CD14-positive monocyte (primary cell): ENCODE results near the gene ANKRD40CL. TPM values are rescaled to one million over a fixed set of nuclear protein-coding genes. Genes with fewer than 3 reads are reported as not detected.

Experiments used
- DNase-seq, 3 donors: peaks; one replicate each; pipeline ENCODE4 v3.0.0-alpha.2; 2011 to 2022
- H2AFZ ChIP-seq: 2 replicates; pipeline ENCODE4 v1.6.0; 2012; ENCODE audit warnings: mild to moderate bottlenecking, low read depth, low read length, inconsistent platforms; ENCODE audit not compliant: insufficient read depth, poor library complexity, severe bottlenecking
- H3K27ac ChIP-seq, 2 donors: 1 replicate in 1 of 2; 2 replicates in 1 of 2; pipeline ENCODE4 v1.5.1; 2012 to 2013; ENCODE audit warnings: low read length in 2 of 2, control low read depth in 1 of 2, inconsistent platforms in 1 of 2, low read depth in 1 of 2, mild to moderate bottlenecking in 1 of 2
- H3K27me3 ChIP-seq, 2 donors: one replicate each; pipeline versions ENCODE4 v1.6.0 to v1.6.1; 2011 to 2013; ENCODE audit warnings: low read length in 2 of 2; ENCODE audit not compliant: control insufficient read depth in 2 of 2, insufficient read depth in 2 of 2
- H3K36me3 ChIP-seq, 2 donors: replicated peaks in 1 of 2; 1 replicate in 1 of 2; 2 replicates in 1 of 2; pipeline versions ENCODE4 v1.5.1 to v1.6.1; 2012 to 2013; ENCODE audit warnings: low read length in 2 of 2, control low read depth in 1 of 2, inconsistent platforms in 1 of 2, mild to moderate bottlenecking in 1 of 2; ENCODE audit not compliant: insufficient read depth in 2 of 2, control insufficient read depth in 1 of 2
- H3K4me1 ChIP-seq, 2 donors: 1 replicate in 1 of 2; 2 replicates in 1 of 2; pipeline versions ENCODE4 v1.5.1 to v1.6.1; 2012 to 2013; ENCODE audit warnings: low read length in 2 of 2, control low read depth in 1 of 2, inconsistent platforms in 1 of 2, mild to moderate bottlenecking in 1 of 2, moderate library complexity in 1 of 2; ENCODE audit not compliant: insufficient read depth in 2 of 2, control insufficient read depth in 1 of 2
- H3K4me2 ChIP-seq: replicated peaks from 2 replicates; pipeline ENCODE3; 2012; ENCODE audit warnings: low read length, moderate library complexity, mild to moderate bottlenecking; ENCODE audit not compliant: poor library complexity, severe bottlenecking; ENCODE audit errors: extremely low read depth
- H3K4me3 ChIP-seq, 3 experiments: fragments of 200-600 bp in 1 of 3; sonication (generic) in 1 of 3; replicated peaks in 1 of 3; 1 replicate in 2 of 3; 2 replicates in 1 of 3; pipeline ENCODE4 v1.5.1; 2011 to 2013; ENCODE audit warnings: low read length in 3 of 3, mild to moderate bottlenecking in 3 of 3, control low read depth in 2 of 3, low read depth in 2 of 3, inconsistent platforms in 1 of 3, moderate library complexity in 1 of 3
- H3K79me2 ChIP-seq: 2 replicates; pipeline ENCODE4 v1.6.0; 2012; ENCODE audit warnings: mild to moderate bottlenecking, control low read depth, inconsistent platforms, low read length, moderate library complexity; ENCODE audit not compliant: insufficient read depth
- H3K9ac ChIP-seq: 2 replicates; pipeline ENCODE4 v1.6.0; 2017; ENCODE audit warnings: low read length, mild to moderate bottlenecking; ENCODE audit not compliant: insufficient read depth, poor library complexity, severe bottlenecking
- H3K9me3 ChIP-seq, 2 donors: replicated peaks in 1 of 2; 1 replicate in 1 of 2; 2 replicates in 1 of 2; pipeline versions ENCODE4 v1.5.1 to v1.6.1; 2012 to 2013; ENCODE audit warnings: low read length in 2 of 2, control low read depth in 1 of 2; ENCODE audit not compliant: control insufficient read depth in 1 of 2, insufficient read depth in 1 of 2
- H4K20me1 ChIP-seq: 2 replicates; pipeline ENCODE4 v1.6.0; 2012; ENCODE audit warnings: mild to moderate bottlenecking, low read length, control low read depth, moderate library complexity; ENCODE audit not compliant: insufficient read depth
- H3K27ac Mint-ChIP-seq, 7 donors: one replicate each; pipeline ENCODE4 v1.8.0; 2020; ENCODE audit warnings: mild to moderate bottlenecking in 7 of 7, mixed read lengths in 7 of 7, moderate library complexity in 6 of 7, inconsistent platforms in 2 of 7
- H3K27me3 Mint-ChIP-seq, 3 donors: one replicate each; pipeline ENCODE4 v1.8.0; 2021 to 2022; ENCODE audit warnings: low read depth in 3 of 3, mild to moderate bottlenecking in 3 of 3, mixed read lengths in 3 of 3, moderate library complexity in 3 of 3, inconsistent platforms in 1 of 3
- H3K36me3 Mint-ChIP-seq, 2 donors: one replicate each; pipeline ENCODE4 v1.8.0; 2020; ENCODE audit warnings: mixed read lengths in 2 of 2, inconsistent platforms in 1 of 2, mild to moderate bottlenecking in 1 of 2
- H3K4me1 Mint-ChIP-seq: one replicate; pipeline ENCODE4 v1.8.0; 2020; ENCODE audit warnings: mild to moderate bottlenecking, mixed read lengths
- H3K4me3 Mint-ChIP-seq, 2 donors: one replicate each; pipeline ENCODE4 v1.8.0; 2020; ENCODE audit warnings: mild to moderate bottlenecking in 2 of 2, mixed read lengths in 2 of 2, moderate library complexity in 1 of 2
- H3K9me3 Mint-ChIP-seq, 7 donors: one replicate each; pipeline ENCODE4 v1.8.0; 2020 to 2022; ENCODE audit warnings: mixed read lengths in 7 of 7, mild to moderate bottlenecking in 6 of 7, moderate library complexity in 6 of 7, inconsistent platforms in 2 of 7
- WGBS: methylation state at CpG from one replicate; pipeline ENCODE4 v1.1.5; 2013; ENCODE audit warnings: missing lambda C conversion rate; ENCODE audit not compliant: insufficient coverage; 5-methylcytosine and 5-hydroxymethylcytosine counted together
- intact Hi-C, 2 donors: fragments of 100-400 bp; cut with micrococcal nuclease; formaldehyde crosslinking; loops; one replicate each; pipeline versions ENCODE4 v1.15.0 to v1.15.1; 2023
- polyA plus RNA-seq, 3 donors: library from polyadenylated mRNA; depleted of rRNA in 1 of 3; unstranded in 2 of 3; stranded (reverse) in 1 of 3; fragments of 300-500 nt in 2 of 3; fragments of >200 nt in 1 of 3; fragmentation: Illumina TruSeq in 2 of 3; gene quantifications; 1 replicate in 2 of 3; 2 replicates in 1 of 3; pipeline ENCODE4 v1.2.3, GENCODE V29; 2012 to 2021
- TF ChIP-seq, protein P1 (sequence below): fragments of 200-600 bp; IDR thresholded peaks from one replicate; pipeline ENCODE4 v1.8.0; 2022; ENCODE audit warnings: antibody characterized with exemption, mild to moderate bottlenecking

Gene ANKRD40CL
- polyA plus RNA-seq, 3 donors, result not detected

GRCh38 chr17:50768346-50768761, 1.0 kb upstream of the ANKRD40CL start:
- Histone ChIP-seq H3K27ac (no peak overlapping the region), H3K36me3 (no peaks in the 10 kb centered on the region), H4K20me1 (no peaks in the 10 kb centered on the region), H3K9ac (no peak overlapping the region), H3K4me2 (no peak overlapping the region), H3K4me3 (no peak overlapping the region), H3K4me1 (peaks cover 31 to 34% of the 10 kb centered on the region in 2 donors), H2AFZ (no peak overlapping the region), H3K9me3 (no peaks in the 10 kb centered on the region), H3K27me3 (no peaks in the 10 kb centered on the region), H3K79me2 (no peaks in the 10 kb centered on the region)
- Mint-ChIP-seq H3K4me3 (no peak overlapping the region), H3K9me3 (no peaks in the 10 kb centered on the region), H3K27me3 (peaks cover 0 to 5% (median 0%) of the 10 kb centered on the region in 3 donors), H3K36me3 (no peaks in the 10 kb centered on the region), H3K27ac (no peak overlapping the region), H3K4me1 (peaks cover 32% of the 10 kb centered on the region)
- TF ChIP-seq, protein P1, sequence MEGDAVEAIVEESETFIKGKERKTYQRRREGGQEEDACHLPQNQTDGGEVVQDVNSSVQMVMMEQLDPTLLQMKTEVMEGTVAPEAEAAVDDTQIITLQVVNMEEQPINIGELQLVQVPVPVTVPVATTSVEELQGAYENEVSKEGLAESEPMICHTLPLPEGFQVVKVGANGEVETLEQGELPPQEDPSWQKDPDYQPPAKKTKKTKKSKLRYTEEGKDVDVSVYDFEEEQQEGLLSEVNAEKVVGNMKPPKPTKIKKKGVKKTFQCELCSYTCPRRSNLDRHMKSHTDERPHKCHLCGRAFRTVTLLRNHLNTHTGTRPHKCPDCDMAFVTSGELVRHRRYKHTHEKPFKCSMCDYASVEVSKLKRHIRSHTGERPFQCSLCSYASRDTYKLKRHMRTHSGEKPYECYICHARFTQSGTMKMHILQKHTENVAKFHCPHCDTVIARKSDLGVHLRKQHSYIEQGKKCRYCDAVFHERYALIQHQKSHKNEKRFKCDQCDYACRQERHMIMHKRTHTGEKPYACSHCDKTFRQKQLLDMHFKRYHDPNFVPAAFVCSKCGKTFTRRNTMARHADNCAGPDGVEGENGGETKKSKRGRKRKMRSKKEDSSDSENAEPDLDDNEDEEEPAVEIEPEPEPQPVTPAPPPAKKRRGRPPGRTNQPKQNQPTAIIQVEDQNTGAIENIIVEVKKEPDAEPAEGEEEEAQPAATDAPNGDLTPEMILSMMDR, result no peak
- intact Hi-C loops, result no loop called here
- DNase-seq, result no peak
- WGBS, result 81% methylated on average over 3 of the region's 7 CpGs

- Mint-ChIP-seq H3K27ac (no peak overlapping the region), H3K4me3 (no peak overlapping the region)
Observed at GRCh38 chr17:50767030-50767429, 288 bp downstream of the ANKRD40CL start.

More at GRCh38 chr17:50767030-50767429, 288 bp downstream of the ANKRD40CL start:
- DNase-seq, result no peak
- H3K9me3 ChIP-seq, result no peaks in the 10 kb centered on the region
- H3K36me3 Mint-ChIP-seq, result no peaks in the 10 kb centered on the region
- no peak overlapping the region for H2AFZ ChIP-seq
- H4K20me1 ChIP-seq, result no peaks in the 10 kb centered on the region
- peaks cover 0 to 5% (median 0%) of the 10 kb centered on the region in 3 donors for H3K27me3 Mint-ChIP-seq
- H3K4me1 Mint-ChIP-seq, result peaks cover 39% of the 10 kb centered on the region
- no peak overlapping the region for H3K9ac ChIP-seq
- TF ChIP-seq, protein P1, result no peak
- H3K27me3 ChIP-seq, result no peaks in the 10 kb centered on the region
- no peaks in the 10 kb centered on the region for H3K9me3 Mint-ChIP-seq
- no peaks in the 10 kb centered on the region for H3K36me3 ChIP-seq
- WGBS, result 100% methylated on average over 5 of the region's 7 CpGs
- H3K4me1 ChIP-seq, result peaks cover 36 to 43% of the 10 kb centered on the region in 2 donors
- no peaks in the 10 kb centered on the region for H3K79me2 ChIP-seq
- intact Hi-C loops, result no loop called here
- H3K4me3 ChIP-seq, result no peak overlapping the region
- H3K27ac ChIP-seq, result no peak overlapping the region
- H3K4me2 ChIP-seq, result no peak overlapping the region
